Left lung (tissue), 10 donors: ENCODE results near the gene FADS6. TPM values are rescaled to one million over a fixed set of nuclear protein-coding genes. Genes with fewer than 3 reads are reported as not detected.
A peak's percentile ranks its signal among the peaks of the same experiment; 100 is the strongest.

Source experiments
- ATAC-seq: fragments of 200-7000 bp; cut with Tn5 transposase; one replicate; pipeline ENCODE4 v1.9.1; 2020; ENCODE audit warnings: moderate library complexity
- DNase-seq, 4 donors: peaks; one replicate each; pipeline ENCODE4 v3.0.0-alpha.2; 2013 to 2020
- H3K27ac ChIP-seq, 2 donors: fragments of 200-600 bp; sonication (generic) in 1 of 2; one replicate each; pipeline versions ENCODE4 v1.5.0 to v1.8.0; 2020 to 2021
- H3K27me3 ChIP-seq, 2 donors: fragments of 200-600 bp; sonication (generic) in 1 of 2; one replicate each; pipeline versions ENCODE4 v1.5.0 to v1.8.0; 2020 to 2021
- H3K36me3 ChIP-seq, 2 donors: fragments of 200-600 bp; sonication (generic) in 1 of 2; one replicate each; pipeline versions ENCODE4 v1.5.0 to v1.8.0; 2020 to 2021
- H3K4me1 ChIP-seq, 2 donors: fragments of 200-600 bp; one replicate each; pipeline ENCODE4 v1.8.0; 2021
- H3K4me3 ChIP-seq, 2 donors: fragments of 200-600 bp; sonication (generic) in 1 of 2; one replicate each; pipeline versions ENCODE4 v1.5.0 to v1.8.0; 2020 to 2021; ENCODE audit warnings: mild to moderate bottlenecking in 1 of 2
- H3K9me3 ChIP-seq, 2 donors: fragments of 200-600 bp; sonication (generic) in 1 of 2; one replicate each; pipeline versions ENCODE4 v1.5.0 to v1.8.0; 2020 to 2021
- intact Hi-C, 2 donors: fragments of 100-400 bp; cut with DNase I; formaldehyde crosslinking; loops; one replicate each; pipeline versions ENCODE4 v1.11.2 to v1.14.2; 2022
- polyA plus RNA-seq, 6 donors: library from polyadenylated mRNA; unstranded; fragments of 120-200 nt; gene quantifications; one replicate each; pipeline ENCODE4 v1.2.1, GENCODE V29; 2013; ENCODE audit not compliant: insufficient read length in 6 of 6
- total RNA-seq, 2 donors: library from RNA; stranded (reverse); fragmentation: NEBNext Ultra II Directional; extraction: Animal tissue kit (Norgen Biotek cat#: 25700); gene quantifications; one replicate each; pipeline ENCODE4 v1.2.1, GENCODE V29; 2021
- TF ChIP-seq, protein P1 (sequence below), 2 donors: fragments of 200-600 bp; sonication (generic) in 1 of 2; IDR thresholded peaks; one replicate each; pipeline versions ENCODE4 v1.5.0 to v1.8.0; 2021; ENCODE audit warnings: antibody characterized with exemption in 2 of 2
- donor health status: DM: no; HTN: yes; CAD: no.
- donor health status: DM: no; HTN: no; CAD: no.

The FADS6 gene
- total and polyA plus RNA-seq, 8 donors, result 0.07 to 0.28 (median 0.15) TPM; not detected in 3

- peaks cover 33 to 83% of the 10 kb centered on the region in 2 donors for H3K27me3 ChIP-seq
- H3K27ac ChIP-seq, result no peak overlapping the region
- ATAC-seq, result peak; percentile 91
- intact Hi-C loops, result no loop called here
- peak in 1 of 4 donors; percentile 51 for DNase-seq
- no peaks in the 10 kb centered on the region for H3K9me3 ChIP-seq
- H3K4me3 ChIP-seq, result no peak overlapping the region
- peaks cover 0 to 9% of the 10 kb centered on the region in 2 donors for H3K4me1 ChIP-seq
- H3K36me3 ChIP-seq, result no peaks in the 10 kb centered on the region
- TF ChIP-seq, protein P1, sequence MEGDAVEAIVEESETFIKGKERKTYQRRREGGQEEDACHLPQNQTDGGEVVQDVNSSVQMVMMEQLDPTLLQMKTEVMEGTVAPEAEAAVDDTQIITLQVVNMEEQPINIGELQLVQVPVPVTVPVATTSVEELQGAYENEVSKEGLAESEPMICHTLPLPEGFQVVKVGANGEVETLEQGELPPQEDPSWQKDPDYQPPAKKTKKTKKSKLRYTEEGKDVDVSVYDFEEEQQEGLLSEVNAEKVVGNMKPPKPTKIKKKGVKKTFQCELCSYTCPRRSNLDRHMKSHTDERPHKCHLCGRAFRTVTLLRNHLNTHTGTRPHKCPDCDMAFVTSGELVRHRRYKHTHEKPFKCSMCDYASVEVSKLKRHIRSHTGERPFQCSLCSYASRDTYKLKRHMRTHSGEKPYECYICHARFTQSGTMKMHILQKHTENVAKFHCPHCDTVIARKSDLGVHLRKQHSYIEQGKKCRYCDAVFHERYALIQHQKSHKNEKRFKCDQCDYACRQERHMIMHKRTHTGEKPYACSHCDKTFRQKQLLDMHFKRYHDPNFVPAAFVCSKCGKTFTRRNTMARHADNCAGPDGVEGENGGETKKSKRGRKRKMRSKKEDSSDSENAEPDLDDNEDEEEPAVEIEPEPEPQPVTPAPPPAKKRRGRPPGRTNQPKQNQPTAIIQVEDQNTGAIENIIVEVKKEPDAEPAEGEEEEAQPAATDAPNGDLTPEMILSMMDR (IDR thresholded peaks at IDR 0.05), result no peak
These were observed 41.0 kb downstream of the FADS6 start for GRCh38 chr17:74852237-74853047.

DNA sequence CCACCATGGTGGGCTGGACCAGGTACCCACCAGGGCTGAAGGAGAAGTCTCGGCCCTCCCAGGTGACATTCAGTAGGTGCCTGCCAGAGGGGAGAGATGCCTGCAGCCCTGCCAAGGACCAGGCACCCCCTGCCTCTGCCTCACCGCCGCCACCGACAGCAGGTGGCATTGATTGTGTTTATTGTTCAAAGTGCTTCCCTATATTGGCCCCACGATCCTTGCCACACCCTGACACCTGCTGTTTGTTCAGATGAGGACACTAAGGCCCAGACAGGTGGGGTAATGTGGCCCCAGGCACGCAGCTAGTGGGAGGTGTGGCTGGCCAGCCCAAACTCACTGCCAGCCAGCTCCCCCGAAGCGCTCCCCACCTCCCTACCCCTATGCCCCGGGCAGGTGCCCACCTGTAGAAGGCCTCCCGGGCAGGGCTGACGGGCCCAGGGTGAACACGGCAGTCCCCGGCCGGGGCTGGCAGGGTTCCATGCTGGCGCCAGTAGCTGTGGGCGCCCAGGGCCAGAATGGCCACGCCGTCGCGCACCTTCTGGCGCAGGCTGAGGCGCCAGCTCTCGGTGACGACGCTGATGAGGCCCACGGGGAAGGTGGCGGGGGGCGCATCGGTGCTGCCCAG, 41.7 kb downstream of the FADS6 start:
- Histone ChIP-seq H3K9me3 (no peaks in the 10 kb centered on the region), H3K4me3 (no peak overlapping the region), H3K27me3 (peaks cover 33 to 75% of the 10 kb centered on the region in 2 donors), H3K4me1 (peaks cover 0 to 9% of the 10 kb centered on the region in 2 donors), H3K27ac (no peak overlapping the region), H3K36me3 (no peaks in the 10 kb centered on the region)
- DNase-seq, result no peak
- TF ChIP-seq, protein P1 (IDR thresholded peaks at IDR 0.05), result no peak
- intact Hi-C loops, result no loop called here
- ATAC-seq, result no peak

DNA sequence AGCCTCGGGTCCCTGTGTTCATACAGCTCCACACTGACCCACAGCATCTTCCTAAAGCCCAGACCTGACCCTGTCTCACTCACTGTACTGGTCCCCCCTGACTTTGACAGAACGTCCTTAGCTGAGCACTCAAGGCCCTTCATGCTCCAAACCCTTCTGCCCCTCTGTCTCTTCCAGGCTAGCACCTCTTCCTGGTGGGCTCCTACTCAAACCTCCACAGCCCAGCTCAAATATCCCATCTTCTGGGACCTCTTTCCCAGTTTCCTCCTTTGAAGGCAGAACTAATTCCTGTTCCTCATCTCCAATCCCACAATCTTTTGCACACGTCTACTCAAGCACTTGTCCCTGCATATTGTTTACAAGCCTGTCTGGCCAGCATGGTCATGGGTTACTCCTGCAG, 42.5 kb downstream of the FADS6 start:
- Histone ChIP-seq H3K9me3 (no peaks in the 10 kb centered on the region), H3K4me1 (peaks cover 0 to 9% of the 10 kb centered on the region in 2 donors), H3K27ac (no peak overlapping the region), H3K27me3 (peaks cover 33 to 71% of the 10 kb centered on the region in 2 donors), H3K4me3 (no peak overlapping the region), H3K36me3 (no peaks in the 10 kb centered on the region)
- intact Hi-C loops, result no loop called here
- TF ChIP-seq, protein P1 (IDR thresholded peaks at IDR 0.05), result no peak
- ATAC-seq (no peak), DNase-seq (no peak)

DNA sequence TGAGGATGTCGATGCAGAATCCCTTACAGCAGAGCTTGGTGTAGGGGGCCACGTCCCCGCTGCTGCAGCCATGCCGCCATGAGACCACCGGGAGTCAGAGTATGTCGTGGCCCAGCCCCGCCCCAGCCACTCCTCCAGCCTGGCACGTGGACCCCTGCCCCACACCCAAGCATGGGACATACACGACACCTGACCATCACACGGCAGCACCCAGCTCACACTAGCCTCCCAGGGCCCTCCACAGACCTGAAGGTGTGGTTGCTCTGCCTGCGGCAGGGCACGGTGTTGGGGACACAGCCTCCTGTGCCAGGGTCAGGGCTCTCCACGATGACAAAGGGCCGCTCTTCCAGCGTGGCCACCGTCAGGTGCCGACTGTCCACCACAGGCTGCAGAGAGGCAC, 43.1 kb downstream of the FADS6 start:
- peak in 1 of 4 donors; percentile 69 for DNase-seq
- TF ChIP-seq, protein P1 (IDR thresholded peaks at IDR 0.05), result no peak
- H3K4me1 ChIP-seq, result peaks cover 0 to 9% of the 10 kb centered on the region in 2 donors
- H3K36me3 ChIP-seq, result no peaks in the 10 kb centered on the region
- no peaks in the 10 kb centered on the region for H3K9me3 ChIP-seq
- ATAC-seq, result no peak
- no peak overlapping the region for H3K27ac ChIP-seq
- peaks cover 33 to 67% of the 10 kb centered on the region in 2 donors for H3K27me3 ChIP-seq
- no peak overlapping the region for H3K4me3 ChIP-seq
- intact Hi-C loops, result no loop called here
